GM12801 (cell line): Measurements from ENCODE around the gene QSOX1.

Source experiments
- TF ChIP-seq, protein P1 (sequence below): IDR thresholded peaks from one replicate; pipeline ENCODE4 v1.5.1; 2011; ENCODE audit warnings: control low read depth; ENCODE audit not compliant: insufficient read length; ENCODE audit errors: extremely low read depth

The QSOX1 gene

DNA sequence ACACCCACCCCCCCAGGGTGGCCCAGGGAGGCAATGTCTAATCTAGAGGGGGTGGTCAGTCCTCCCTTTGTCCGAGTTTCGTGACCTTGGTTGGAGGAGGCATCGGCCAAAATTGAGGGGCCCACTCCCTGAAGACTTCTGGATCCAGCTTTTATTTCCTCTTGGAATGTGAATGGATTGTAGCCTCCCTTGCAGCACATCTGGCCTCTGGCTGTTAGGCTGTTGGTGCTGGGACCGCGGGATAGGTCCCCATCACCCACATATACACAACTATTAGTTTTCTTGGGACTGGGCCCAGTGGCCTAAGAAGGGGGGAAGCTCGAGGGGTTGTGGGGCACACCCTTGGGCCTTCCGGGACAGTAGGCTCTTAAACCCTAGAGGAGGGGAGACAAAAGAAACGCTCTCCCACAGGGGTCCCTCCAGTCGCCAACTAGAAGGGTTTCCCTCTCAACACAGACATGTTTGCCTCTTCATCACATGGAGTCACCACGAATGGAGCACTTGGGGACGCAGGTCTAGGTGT, 77.9 kb downstream of the QSOX1 start:
- TF ChIP-seq, protein P1, sequence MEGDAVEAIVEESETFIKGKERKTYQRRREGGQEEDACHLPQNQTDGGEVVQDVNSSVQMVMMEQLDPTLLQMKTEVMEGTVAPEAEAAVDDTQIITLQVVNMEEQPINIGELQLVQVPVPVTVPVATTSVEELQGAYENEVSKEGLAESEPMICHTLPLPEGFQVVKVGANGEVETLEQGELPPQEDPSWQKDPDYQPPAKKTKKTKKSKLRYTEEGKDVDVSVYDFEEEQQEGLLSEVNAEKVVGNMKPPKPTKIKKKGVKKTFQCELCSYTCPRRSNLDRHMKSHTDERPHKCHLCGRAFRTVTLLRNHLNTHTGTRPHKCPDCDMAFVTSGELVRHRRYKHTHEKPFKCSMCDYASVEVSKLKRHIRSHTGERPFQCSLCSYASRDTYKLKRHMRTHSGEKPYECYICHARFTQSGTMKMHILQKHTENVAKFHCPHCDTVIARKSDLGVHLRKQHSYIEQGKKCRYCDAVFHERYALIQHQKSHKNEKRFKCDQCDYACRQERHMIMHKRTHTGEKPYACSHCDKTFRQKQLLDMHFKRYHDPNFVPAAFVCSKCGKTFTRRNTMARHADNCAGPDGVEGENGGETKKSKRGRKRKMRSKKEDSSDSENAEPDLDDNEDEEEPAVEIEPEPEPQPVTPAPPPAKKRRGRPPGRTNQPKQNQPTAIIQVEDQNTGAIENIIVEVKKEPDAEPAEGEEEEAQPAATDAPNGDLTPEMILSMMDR: no peak

DNA sequence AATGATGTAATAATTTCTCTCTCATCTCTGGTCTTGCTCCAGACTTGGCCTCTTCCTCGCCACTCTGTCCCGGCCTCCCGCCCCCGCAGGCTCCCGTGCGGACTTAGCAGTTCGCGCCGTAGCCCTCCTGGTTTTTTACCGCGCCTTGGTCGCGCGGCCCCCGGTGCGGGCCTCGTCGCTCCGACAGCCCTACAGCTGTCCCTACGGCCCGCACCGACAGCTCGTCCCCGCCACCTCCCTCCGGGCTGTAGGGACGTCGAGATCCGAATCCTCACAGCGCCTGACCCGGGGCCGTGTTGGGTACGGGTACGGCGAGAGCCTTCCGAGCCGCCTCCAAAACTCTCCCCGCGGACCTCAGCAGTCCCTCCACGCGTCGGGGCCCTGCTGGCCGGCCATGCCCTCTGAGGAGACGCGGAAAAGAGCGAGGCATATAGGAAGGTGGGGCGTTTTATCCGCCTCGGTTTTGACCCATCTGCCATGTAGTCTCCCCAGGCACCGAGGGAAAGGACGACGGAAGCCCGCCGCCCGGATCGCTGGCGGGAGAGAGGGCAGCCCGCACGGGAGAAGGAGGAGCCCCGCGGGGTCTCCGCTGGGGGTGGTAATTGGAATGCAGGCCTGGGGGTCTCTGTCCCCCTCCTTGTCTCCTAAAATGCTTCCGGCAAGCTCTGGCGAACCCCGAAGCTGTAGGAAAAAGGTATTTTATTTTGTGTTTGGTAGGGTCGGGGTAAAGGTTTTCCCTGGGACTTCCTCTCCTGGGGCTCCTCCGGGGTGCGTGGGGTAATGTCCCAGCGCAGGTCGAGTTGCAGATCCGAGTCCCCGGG, 78.7 kb downstream of the QSOX1 start:
- TF ChIP-seq, protein P1: no peak

DNA sequence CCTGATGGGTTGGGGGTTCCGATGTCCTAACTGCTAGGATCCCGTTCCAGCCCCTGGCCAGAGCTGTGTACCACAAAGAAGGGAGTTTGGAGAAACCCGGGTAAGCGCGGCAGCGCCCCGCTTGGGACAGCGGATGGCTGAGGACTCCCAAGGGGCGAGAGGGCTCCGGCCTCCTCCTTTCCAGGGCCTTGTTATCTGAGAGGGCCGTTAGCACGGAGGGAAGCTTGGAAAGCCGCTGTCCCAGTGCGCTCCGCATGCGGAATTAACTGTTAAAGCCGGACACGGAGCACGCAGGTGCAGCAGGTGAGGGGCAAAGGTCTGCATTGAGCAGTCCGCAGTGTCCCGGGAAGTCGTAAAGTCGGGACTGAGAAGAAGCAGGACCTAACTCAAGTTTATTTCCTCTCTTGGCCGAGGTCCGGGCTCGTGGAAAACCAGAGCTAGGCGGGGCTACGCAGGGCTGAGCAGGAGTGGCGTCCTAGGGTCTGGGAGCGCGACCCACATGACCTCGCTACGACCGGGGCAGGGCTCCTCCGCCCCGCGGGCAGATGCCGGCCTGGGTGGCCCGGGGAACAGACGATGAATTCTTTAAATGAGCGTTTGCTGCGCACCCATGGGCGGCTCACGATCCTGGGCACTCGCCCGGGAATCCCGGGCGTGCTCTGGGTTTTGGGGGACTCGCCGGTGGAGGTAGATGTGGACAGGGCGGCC, 79.9 kb downstream of the QSOX1 start:
- TF ChIP-seq, protein P1: no peak

DNA sequence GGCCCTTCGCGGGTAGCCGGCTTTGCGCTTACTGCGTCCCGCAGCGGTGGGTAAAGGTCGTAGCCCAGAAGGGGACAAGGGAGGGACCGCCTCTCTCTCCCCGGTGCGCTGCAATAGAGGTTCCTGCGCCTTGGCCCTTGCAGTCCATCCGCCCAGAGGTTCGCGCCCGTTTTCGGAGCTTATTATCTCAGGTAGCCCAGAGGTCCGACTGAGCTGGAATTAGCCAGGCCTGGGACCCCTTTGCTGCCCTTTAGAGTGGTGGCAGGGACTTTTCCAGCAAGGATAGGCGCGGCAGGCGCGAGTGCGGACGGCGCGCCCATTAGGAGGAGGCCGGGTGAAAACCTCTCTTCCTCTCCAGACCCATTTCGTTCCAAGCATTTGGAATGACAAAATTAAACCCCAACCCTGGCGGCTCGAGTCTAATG, 80.4 kb downstream of the QSOX1 start:
- TF ChIP-seq, protein P1: no peak

DNA sequence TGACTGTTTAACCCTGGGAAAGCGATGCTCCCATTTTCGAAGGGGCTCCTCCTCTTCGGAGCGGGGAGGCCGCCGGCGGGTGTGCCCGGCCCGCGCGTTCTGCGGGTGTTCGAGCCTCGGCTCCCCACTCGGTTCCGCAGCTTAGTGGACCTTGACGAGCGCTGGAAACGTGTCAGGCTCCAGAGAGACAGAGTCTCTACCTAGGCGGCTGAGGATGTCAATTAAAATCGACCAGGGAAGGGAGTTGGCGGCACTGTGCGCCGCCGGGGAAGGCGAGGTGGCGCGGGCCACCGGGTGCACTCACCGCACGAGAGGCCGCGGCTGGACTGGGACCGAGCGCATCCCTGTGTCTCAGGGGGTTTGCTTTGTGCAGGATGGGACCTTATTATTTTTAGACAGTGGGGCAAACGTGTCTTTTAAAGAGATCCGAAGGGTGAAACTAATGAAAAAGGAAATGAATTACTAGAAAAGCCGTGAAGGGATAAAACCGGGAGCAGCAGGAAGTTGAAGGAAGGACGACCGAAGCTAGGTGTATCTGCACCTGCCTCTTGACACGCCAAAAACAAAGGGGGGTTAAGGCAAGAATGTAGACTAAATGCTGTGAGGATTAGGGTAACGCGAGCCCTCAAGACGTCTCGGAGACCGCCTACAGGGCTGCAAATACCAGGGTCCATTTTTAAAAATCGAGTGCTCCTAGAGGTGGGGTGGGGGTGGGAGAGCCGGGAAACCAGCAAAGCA, 81.0 kb downstream of the QSOX1 start:
- TF ChIP-seq, protein P1: no peak

DNA sequence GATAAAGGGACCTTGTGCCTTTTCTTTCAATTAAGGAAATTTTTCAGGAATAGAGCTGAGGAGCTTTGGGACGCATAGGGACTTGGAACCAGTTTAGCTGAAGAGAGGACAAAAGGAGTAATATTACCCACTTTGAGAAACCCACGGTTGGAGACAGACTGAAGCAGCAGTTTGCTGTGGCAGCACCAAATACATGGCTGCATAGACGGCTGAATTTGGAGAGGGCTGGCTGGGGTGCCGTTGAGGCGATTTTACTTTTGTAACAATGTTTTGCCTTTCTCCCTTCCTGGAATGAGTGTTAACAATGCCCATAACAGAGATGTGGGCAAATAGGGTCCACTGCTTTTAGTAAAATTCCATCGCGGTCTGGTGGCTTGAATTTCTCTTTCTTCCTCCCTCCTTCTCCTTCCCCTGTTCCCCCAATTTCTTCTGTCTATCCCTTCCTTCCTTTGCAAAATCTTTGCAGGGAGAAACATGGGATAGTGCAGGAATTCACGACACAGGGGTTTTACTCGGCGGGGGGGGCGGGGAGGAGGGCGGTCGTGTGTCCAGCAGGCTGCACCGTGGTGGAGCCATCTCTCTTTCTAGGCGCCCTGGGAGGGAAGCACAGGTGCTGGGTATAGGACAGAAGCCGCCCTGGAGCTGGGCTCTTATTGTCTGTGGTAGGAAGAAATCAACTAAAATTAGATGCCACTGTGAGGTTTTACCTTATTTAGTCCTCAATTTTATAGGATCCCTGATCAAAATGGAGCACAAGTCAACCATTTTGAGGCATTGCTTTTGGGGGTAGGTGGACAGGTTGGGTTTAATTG, 82.2 kb downstream of the QSOX1 start:
- TF ChIP-seq, protein P1: no peak
